ENCODE data around the gene LRP1B. TPM values are rescaled to one million over a fixed set of nuclear protein-coding genes. Genes with fewer than 3 reads are reported as not detected.

Gene LRP1B
- total and polyA plus RNA-seq, 2 of the 8 experiments (the other 6 are each of a cell fraction or from before 2014, with no cell fraction given) = 0.03 TPM; not detected in 1

DNA sequence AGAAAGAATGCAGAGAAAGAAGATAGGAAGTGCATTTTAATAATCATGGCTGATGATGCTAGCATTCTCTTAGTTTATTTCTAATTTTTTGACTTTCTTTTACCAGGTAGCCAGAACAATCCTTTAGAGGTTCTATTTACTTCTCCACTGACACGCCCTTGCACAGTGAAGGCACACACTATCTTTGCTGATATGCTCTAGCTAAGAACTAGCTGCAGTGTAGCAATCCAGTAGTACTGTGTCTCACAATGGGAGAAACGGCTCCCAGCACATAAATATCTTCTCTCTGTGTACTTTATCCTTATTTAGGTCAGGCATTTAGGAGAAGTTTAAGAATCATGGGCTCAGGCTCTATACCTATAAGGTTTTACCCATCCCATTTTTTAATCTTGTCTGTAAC is 1005.4 kb downstream of the LRP1B start:
- DNase-seq (ENCODE audit: low read depth in 1 of 2, low spot score in 2 of 2) (no peak), FAIRE-seq (no peak)
- no peaks in the 10 kb centered on the region for H3K27me3 ChIP-seq (replicated peaks in 1 of 4; ENCODE audit: control insufficient read depth in 3 of 4, extremely low read depth in 1 of 4, insufficient read depth in 3 of 4, low read length in 3 of 4)
- no peak overlapping the region for H3K23ac ChIP-seq (ENCODE audit: insufficient read length)
- no peaks in the 10 kb centered on the region for H3K23me2 ChIP-seq (ENCODE audit: low read depth, low read length)
- H2BK15ac ChIP-seq (ENCODE audit: low read length) = no peak overlapping the region
- H4K20me1 ChIP-seq (replicated peaks in 1 of 2; ENCODE audit: control insufficient read depth in 1 of 2, insufficient read depth in 2 of 2, low read length in 2 of 2) = no peaks in the 10 kb centered on the region
- no peak overlapping the region for H3K18ac ChIP-seq (ENCODE audit: extremely low read depth, low read length)
- H3K27ac ChIP-seq (ENCODE audit: low read depth, low read length) = no peak overlapping the region
- H4K91ac ChIP-seq (replicated peaks; ENCODE audit: insufficient read length, low read length) = no peak overlapping the region
- no peak overlapping the region for H3K4ac ChIP-seq (replicated peaks; ENCODE audit: insufficient read length, low read depth, low read length)
- ChIA-PET POLR2A (ENCODE audit: partially characterized antibody) (interaction anchor here (0.7 kb wide), 1 partner anchor 19 kb away, joined by 3 read pairs; no protein-coding TSS in a partner anchor), CTCF (ENCODE audit: partially characterized antibody) (interaction anchor here (0.7 kb wide), 1 partner anchor 90 kb away, joined by 4 read pairs; no protein-coding TSS in a partner anchor)
- no peaks in the 10 kb centered on the region for H3K4me1 ChIP-seq (replicated peaks in 1 of 4; ENCODE audit: control insufficient read depth in 3 of 4, insufficient read depth in 4 of 4, low read length in 3 of 4)
- no peaks in the 10 kb centered on the region for H3K79me2 ChIP-seq (ENCODE audit: control insufficient read depth in 1 of 2, insufficient read depth in 2 of 2, low read length in 2 of 2)
- H2AK5ac ChIP-seq (ENCODE audit: low read depth, low read length) = no peak overlapping the region
- no peak overlapping the region for H2AFZ ChIP-seq (ENCODE audit: low read length)
- 91% methylated on average over 2 of the region's 2 CpGs; no CpG with 5 or more reads in 1 of the 2 experiments for WGBS, 2 experiments (ENCODE audit: extremely low coverage in 1 of 2, insufficient coverage in 1 of 2, insufficient read length in 1 of 2, insufficient replicate concordance in 2 of 2, low coverage in 1 of 2, low lambda C conversion rate in 2 of 2, missing lambda C conversion rate in 1 of 2)
- H3K14ac ChIP-seq (ENCODE audit: insufficient read length) = no peak overlapping the region
- no peak overlapping the region for H3K56ac ChIP-seq (replicated peaks; ENCODE audit: insufficient read length, low read depth, low read length)
- no peak overlapping the region for H3K4me3 ChIP-seq (ENCODE audit: extremely low read depth in 1 of 4, insufficient read depth in 2 of 4, low read depth in 3 of 4, low read length in 4 of 4)
- no peak overlapping the region for H4K8ac ChIP-seq (ENCODE audit: extremely low read depth, insufficient read depth, low read length)
- H2BK5ac ChIP-seq (ENCODE audit: low read depth, low read length) = no peak overlapping the region
- no peaks in the 10 kb centered on the region for H3K9me3 ChIP-seq (ENCODE audit: insufficient read depth in 2 of 2, low read depth in 1 of 2, low read length in 1 of 2)
- no peak overlapping the region for H3K4me2 ChIP-seq (ENCODE audit: insufficient read depth in 1 of 2, low read depth in 2 of 2, low read length in 2 of 2)
- no peak overlapping the region for H2BK120ac ChIP-seq (replicated peaks; ENCODE audit: low read depth, low read length)
- H3K9ac ChIP-seq (replicated peaks in 1 of 4; ENCODE audit: extremely low read depth in 1 of 4, low read depth in 3 of 4, low read length in 3 of 4) = no peak overlapping the region
- no peak overlapping the region for H2BK12ac ChIP-seq (ENCODE audit: low read depth, low read length)
- no peaks in the 10 kb centered on the region for H3K36me3 ChIP-seq (ENCODE audit: control insufficient read depth in 2 of 4, insufficient read depth in 4 of 4, low read length in 3 of 4)
- no peak overlapping the region for H2BK20ac ChIP-seq (ENCODE audit: low read length)
- no peaks in the 10 kb centered on the region for H3K79me1 ChIP-seq (ENCODE audit: low read depth, low read length)
- H4K5ac ChIP-seq (ENCODE audit: insufficient read length, low read depth, low read length) = no peak overlapping the region
- TF ChIP-seq POLR2AphosphoS5 (IDR thresholded peaks at IDR 0.05; ENCODE audit: low read depth, low read length) = no peak

Data from H1 (cell line).